ENCODE data around the gene OR2A5.

GRCh38 chr7:144026203-144026883, 22.4 kb upstream of the OR2A5 start:
- TF ChIP-seq CTCF (IDR thresholded peaks at IDR 0.05; ENCODE audit: poor library complexity, severe bottlenecking) (no peak), TAF1 (IDR thresholded peaks at IDR 0.05; ENCODE audit: low read depth) (no peak), POLR2AphosphoS5 (IDR thresholded peaks at IDR 0.05) (no peak)
